ENCODE data around the gene GIPR.

DNA sequence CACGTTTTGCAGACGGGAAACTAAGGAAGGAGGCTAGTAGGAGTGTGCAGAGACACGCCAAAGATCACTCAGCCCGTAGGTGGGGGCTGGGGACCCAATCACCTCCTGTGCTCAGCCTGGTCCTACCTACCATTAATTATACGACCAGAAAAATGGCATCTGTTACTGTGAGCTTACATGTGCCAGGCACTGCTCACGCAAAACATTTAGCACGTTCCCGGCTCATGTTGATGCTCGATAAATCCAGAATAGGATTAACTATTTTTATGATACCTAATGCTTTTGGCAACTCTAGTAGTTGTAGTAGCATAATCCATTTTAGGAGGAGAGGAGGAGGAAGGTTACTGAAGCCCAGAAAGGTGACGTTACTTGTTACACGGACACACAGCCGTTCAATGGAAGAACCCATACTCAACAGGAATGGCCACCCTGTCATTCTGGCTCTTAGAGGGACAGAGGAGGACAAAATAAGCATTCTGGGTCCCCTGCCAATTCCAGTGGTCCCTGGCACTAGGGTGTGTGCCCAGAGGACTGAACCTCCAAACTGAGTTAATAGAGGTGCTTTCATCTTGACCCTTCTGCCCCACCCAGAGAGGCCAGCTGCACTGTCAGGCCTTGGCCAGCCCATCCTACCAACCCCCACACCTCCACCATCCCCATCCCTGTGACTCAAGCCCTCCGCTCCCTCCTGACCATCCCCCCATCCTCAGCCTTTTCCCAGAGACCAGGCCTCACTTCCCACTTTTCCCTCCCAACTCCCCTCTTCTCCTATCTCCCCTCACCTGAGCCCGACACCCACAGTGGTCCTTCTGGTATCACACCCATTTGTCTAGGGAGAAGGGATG lies 23.9 kb upstream of the GIPR start:
- TF ChIP-seq, protein P1, sequence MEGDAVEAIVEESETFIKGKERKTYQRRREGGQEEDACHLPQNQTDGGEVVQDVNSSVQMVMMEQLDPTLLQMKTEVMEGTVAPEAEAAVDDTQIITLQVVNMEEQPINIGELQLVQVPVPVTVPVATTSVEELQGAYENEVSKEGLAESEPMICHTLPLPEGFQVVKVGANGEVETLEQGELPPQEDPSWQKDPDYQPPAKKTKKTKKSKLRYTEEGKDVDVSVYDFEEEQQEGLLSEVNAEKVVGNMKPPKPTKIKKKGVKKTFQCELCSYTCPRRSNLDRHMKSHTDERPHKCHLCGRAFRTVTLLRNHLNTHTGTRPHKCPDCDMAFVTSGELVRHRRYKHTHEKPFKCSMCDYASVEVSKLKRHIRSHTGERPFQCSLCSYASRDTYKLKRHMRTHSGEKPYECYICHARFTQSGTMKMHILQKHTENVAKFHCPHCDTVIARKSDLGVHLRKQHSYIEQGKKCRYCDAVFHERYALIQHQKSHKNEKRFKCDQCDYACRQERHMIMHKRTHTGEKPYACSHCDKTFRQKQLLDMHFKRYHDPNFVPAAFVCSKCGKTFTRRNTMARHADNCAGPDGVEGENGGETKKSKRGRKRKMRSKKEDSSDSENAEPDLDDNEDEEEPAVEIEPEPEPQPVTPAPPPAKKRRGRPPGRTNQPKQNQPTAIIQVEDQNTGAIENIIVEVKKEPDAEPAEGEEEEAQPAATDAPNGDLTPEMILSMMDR (IDR thresholded peaks at IDR 0.05; ENCODE audit: low read depth, low read length, poor library complexity, severe bottlenecking): no peak
- no peak for TF ChIP-seq EZH2phosphoT487 (IDR thresholded peaks at IDR 0.05; ENCODE audit: borderline replicate concordance, low read length)

Data from DOHH2 (cell line).